A549 (cell line): Measurements from ENCODE around the gene CAPN7. TPM values are rescaled to one million over a fixed set of nuclear protein-coding genes. Genes with fewer than 3 reads are reported as not detected.

Experiments
- ATAC-seq, 2 experiments: fragments of 200-7000 bp in 1 of 2; fragments of >200 bp in 1 of 2; cut with Nextera tagmentation in 1 of 2; cut with Tn5 transposase in 1 of 2; 3 replicates each; pipeline versions ENCODE4 v1.8.0 to v1.9.1; 2018 to 2020; ENCODE audit warnings: mild to moderate bottlenecking in 1 of 2, moderate library complexity in 1 of 2
- CTCF ChIA-PET: fragments of 300-600 bp; sonication (Branson Sonifier 250); formaldehyde crosslinking; extraction: SDS; loops from one replicate; lab custom pipeline; 2021; ENCODE audit warnings: antibody characterized with exemption, inconsistent platforms; lab: Yijun Ruan, JAX
- POLR2A ChIA-PET: fragments of 350-600 bp; formaldehyde crosslinking; extraction: SDS; loops from one replicate; lab custom pipeline; 2021; ENCODE audit warnings: antibody characterized with exemption, inconsistent platforms; lab: Yijun Ruan, JAX
- DNase-seq, 2 experiments: peaks; one replicate each; pipeline versions ENCODE4 v3.0.0 to v3.0.0-alpha.2; 2011 to 2016; ENCODE audit warnings: low read depth in 1 of 2, low spot score in 1 of 2
- FAIRE-seq: peaks from 2 replicates; lab custom pipeline; 2011; peaks lifted over from hg19 to GRCh38; lab: Jason Lieb, UNC
- H3K27ac ChIP-seq, 2 experiments: fragments of >200 bp; sonication (Bioruptor Twin); formaldehyde crosslinking; 3 replicates each; pipeline ENCODE4 v1.5.1; 2016 to 2017
- H3K4me1 ChIP-seq: fragments of >200 bp; sonication (Bioruptor Twin); formaldehyde crosslinking; 3 replicates; pipeline ENCODE4 v1.6.1; 2016
- H3K4me2 ChIP-seq: fragments of >200 bp; sonication (Bioruptor Twin); formaldehyde crosslinking; 3 replicates; pipeline ENCODE4 v1.6.1; 2016
- H3K4me3 ChIP-seq: fragments of >200 bp; sonication (Bioruptor Twin); formaldehyde crosslinking; 3 replicates; pipeline ENCODE4 v1.5.1; 2016
- H3K9me3 ChIP-seq: fragments of >200 bp; sonication (Bioruptor Twin); formaldehyde crosslinking; 3 replicates; pipeline ENCODE4 v1.6.1; 2016
- CEBPB ChIP-seq, 2 experiments: fragments of >200 bp in 1 of 2; sonication (Bioruptor Twin) in 1 of 2; formaldehyde crosslinking in 1 of 2; IDR thresholded peaks; 2 replicates each; pipeline ENCODE4 v1.6.1; 2012 to 2016
- CHD4 ChIP-seq: fragments of 200-600 bp; sonication (generic); IDR thresholded peaks from 2 replicates; pipeline ENCODE4 v1.6.1; 2016; ENCODE audit warnings: antibody characterized with exemption, mild to moderate bottlenecking, borderline replicate concordance
- EHF ChIP-seq: fragments of 250-450 bp; sonication (Bioruptor Pico); IDR thresholded peaks from 2 replicates; pipeline ENCODE4 v1.5.0; 2020; ENCODE audit warnings: mild to moderate bottlenecking
- ESRRA ChIP-seq: fragments of 150-350 bp; IDR thresholded peaks from 2 replicates; pipeline ENCODE4 v1.6.1; 2014; ENCODE audit warnings: mild to moderate bottlenecking, low read length, borderline replicate concordance
- FOSB ChIP-seq: fragments of 250-450 bp; sonication (Bioruptor Pico); IDR thresholded peaks from 2 replicates; pipeline ENCODE4 v1.5.0; 2020; ENCODE audit warnings: mild to moderate bottlenecking, moderate library complexity
- FOSL2 ChIP-seq, 2 experiments: fragments of 450-650 bp in 1 of 2; fragments of >200 bp in 1 of 2; sonication (Bioruptor Twin) in 1 of 2; formaldehyde crosslinking; IDR thresholded peaks; 2 replicates each; pipeline versions ENCODE4 v1.5.0 to v1.6.1; 2016 to 2020; ENCODE audit warnings: mild to moderate bottlenecking in 1 of 2, moderate library complexity in 1 of 2
- FOXS1 ChIP-seq: fragments of 250-450 bp; sonication (Bioruptor Pico); IDR thresholded peaks from 2 replicates; pipeline ENCODE4 v1.5.0; 2020; ENCODE audit warnings: mild to moderate bottlenecking, moderate library complexity
- HDAC2 ChIP-seq: fragments of 200-600 bp; sonication (generic); IDR thresholded peaks from 2 replicates; pipeline ENCODE4 v1.6.1; 2016
- JUN ChIP-seq, 2 experiments: fragments of >200 bp; sonication (Bioruptor Twin); formaldehyde crosslinking; IDR thresholded peaks; 2 replicates in 1 of 2; 3 replicates in 1 of 2; pipeline ENCODE4 v1.6.1; 2016 to 2017
- KDM5A ChIP-seq: fragments of 200-600 bp; sonication (generic); IDR thresholded peaks from 2 replicates; pipeline ENCODE4 v1.6.1; 2016; ENCODE audit warnings: antibody characterized with exemption, mild to moderate bottlenecking
- MAFK ChIP-seq: fragments of 450-650 bp; IDR thresholded peaks from 2 replicates; pipeline ENCODE4 v1.6.1; 2014; ENCODE audit not compliant: partially characterized antibody
- MAZ ChIP-seq: fragments of 150-350 bp; IDR thresholded peaks from 2 replicates; pipeline ENCODE4 v1.6.1; 2014; ENCODE audit warnings: antibody characterized with exemption, low read depth, low read length, borderline replicate concordance
- NPAS2 ChIP-seq: fragments of 250-450 bp; sonication (Bioruptor Pico); IDR thresholded peaks from 2 replicates; pipeline ENCODE4 v1.8.0; 2022; ENCODE audit warnings: mild to moderate bottlenecking, moderate library complexity, borderline replicate concordance
- NR3C1 ChIP-seq: fragments of >200 bp; sonication (Bioruptor Twin); formaldehyde crosslinking; IDR thresholded peaks from 3 replicates; pipeline ENCODE4 v1.6.1; 2017
- RAD21 ChIP-seq, 2 experiments: fragments of >200 bp in 1 of 2; sonication (Bioruptor Twin) in 1 of 2; formaldehyde crosslinking in 1 of 2; IDR thresholded peaks in 1 of 2; conservative IDR thresholded peaks in 1 of 2; 2 replicates in 1 of 2; 3 replicates in 1 of 2; pipeline ENCODE4 v1.6.1; 2012 to 2018; ENCODE audit warnings: inconsistent platforms in 1 of 2
- SMC3 ChIP-seq: fragments of >200 bp; sonication (Bioruptor Twin); formaldehyde crosslinking; IDR thresholded peaks from 3 replicates; pipeline ENCODE4 v1.6.1; 2018; ENCODE audit warnings: inconsistent platforms
- SREBF2 ChIP-seq: fragments of 450-650 bp; IDR thresholded peaks from 2 replicates; pipeline ENCODE4 v1.6.1; 2014; ENCODE audit warnings: mild to moderate bottlenecking, moderate library complexity
- ZC3H11A ChIP-seq: fragments of 450-650 bp; IDR thresholded peaks from 2 replicates; pipeline ENCODE4 v1.6.1; 2014; ENCODE audit warnings: antibody characterized with exemption, mild to moderate bottlenecking
- WGBS: methylation state at CpG from one replicate; pipeline ENCODE4 v1.1.6; 2017; ENCODE audit errors: missing lambda C conversion rate; 5-methylcytosine and 5-hydroxymethylcytosine counted together
- polyA plus RNA-seq, 4 experiments: library from polyadenylated mRNA; depleted of rRNA in 3 of 4; stranded (reverse); fragments of >200 nt; fragmentation: RNase III in 1 of 4; extraction: RNeasy Plus Mini Kit Qiagen cat#74134 plus additional on column Dnase treatment in 1 of 4; gene quantifications; 2 replicates in 3 of 4; 3 replicates in 1 of 4; pipeline ENCODE4 v1.2.3, GENCODE V29; 2011 to 2017
- TF ChIP-seq, protein P1 (sequence below): fragments of >200 bp; sonication (Bioruptor Twin); formaldehyde crosslinking; IDR thresholded peaks from 3 replicates; pipeline ENCODE4 v1.5.1; 2016
- TF ChIP-seq, protein P2 (sequence below): IDR thresholded peaks from 2 replicates; pipeline ENCODE4 v1.6.1; 2012; ENCODE audit warnings: low read depth, borderline replicate concordance
- TF ChIP-seq, protein P3 (sequence below): fragments of >200 bp; sonication (Bioruptor Twin); formaldehyde crosslinking; IDR thresholded peaks from 3 replicates; pipeline ENCODE4 v1.6.1; 2016
- TF ChIP-seq, protein P4 (sequence below): fragments of 450-650 bp; IDR thresholded peaks from 2 replicates; pipeline ENCODE4 v1.6.1; 2014; ENCODE audit warnings: antibody characterized with exemption

The CAPN7 gene
- polyA plus RNA-seq, 2 of the 4 experiments (the other 2 are of a cell fraction), result 19.9 to 36.8 TPM

DNA sequence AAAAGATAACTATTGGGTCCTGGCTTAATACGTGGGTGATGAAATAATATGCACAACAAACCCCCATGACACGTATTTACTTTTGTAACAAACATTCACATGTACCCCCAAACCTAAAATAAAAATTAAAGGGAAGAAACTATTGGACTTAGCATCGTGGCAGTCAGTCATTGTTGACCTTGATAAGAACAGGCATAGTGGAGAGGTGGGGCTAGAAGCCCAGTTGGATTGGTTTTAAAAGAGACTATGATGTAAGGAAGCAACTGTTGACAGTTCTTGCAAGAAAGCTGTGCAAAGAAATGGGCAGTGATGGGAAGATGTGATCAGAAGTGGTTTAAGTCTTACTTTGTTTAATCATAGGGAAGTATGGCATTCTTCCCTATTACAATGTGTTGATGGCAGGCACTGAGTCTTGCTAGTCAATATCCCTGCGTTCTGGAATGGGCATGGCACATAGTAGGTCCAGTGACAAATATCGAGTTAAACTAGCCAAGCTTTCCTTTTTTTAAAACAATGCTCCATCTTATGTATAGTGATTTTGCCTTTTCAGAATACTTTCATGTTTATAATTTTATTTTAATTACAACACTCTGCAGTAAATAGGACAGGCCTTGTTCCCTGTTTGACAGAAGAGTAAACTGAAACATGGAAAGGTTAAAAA is 37.9 kb downstream of the CAPN7 start:
- ATAC-seq (no peak), DNase-seq (no peak), FAIRE-seq (no peak)
- no peak for TF ChIP-seq EHF
- no peak for TF ChIP-seq RAD21 (conservative IDR thresholded peaks at IDR 0.05 in 1 of 2, IDR thresholded peaks at IDR 0.05 in 1 of 2)
- no peak for TF ChIP-seq JUN (IDR thresholded peaks at IDR 0.05)
- no peak for TF ChIP-seq FOSL2 (IDR thresholded peaks at IDR 0.05)
- TF ChIP-seq FOSL2 (CRISPR knock-in tag; IDR thresholded peaks at IDR 0.05), result no peak
- TF ChIP-seq ZC3H11A, result no peak
- TF ChIP-seq SREBF2, result no peak
- TF ChIP-seq, protein P1, sequence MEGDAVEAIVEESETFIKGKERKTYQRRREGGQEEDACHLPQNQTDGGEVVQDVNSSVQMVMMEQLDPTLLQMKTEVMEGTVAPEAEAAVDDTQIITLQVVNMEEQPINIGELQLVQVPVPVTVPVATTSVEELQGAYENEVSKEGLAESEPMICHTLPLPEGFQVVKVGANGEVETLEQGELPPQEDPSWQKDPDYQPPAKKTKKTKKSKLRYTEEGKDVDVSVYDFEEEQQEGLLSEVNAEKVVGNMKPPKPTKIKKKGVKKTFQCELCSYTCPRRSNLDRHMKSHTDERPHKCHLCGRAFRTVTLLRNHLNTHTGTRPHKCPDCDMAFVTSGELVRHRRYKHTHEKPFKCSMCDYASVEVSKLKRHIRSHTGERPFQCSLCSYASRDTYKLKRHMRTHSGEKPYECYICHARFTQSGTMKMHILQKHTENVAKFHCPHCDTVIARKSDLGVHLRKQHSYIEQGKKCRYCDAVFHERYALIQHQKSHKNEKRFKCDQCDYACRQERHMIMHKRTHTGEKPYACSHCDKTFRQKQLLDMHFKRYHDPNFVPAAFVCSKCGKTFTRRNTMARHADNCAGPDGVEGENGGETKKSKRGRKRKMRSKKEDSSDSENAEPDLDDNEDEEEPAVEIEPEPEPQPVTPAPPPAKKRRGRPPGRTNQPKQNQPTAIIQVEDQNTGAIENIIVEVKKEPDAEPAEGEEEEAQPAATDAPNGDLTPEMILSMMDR, result no peak
- TF ChIP-seq, protein P2, sequence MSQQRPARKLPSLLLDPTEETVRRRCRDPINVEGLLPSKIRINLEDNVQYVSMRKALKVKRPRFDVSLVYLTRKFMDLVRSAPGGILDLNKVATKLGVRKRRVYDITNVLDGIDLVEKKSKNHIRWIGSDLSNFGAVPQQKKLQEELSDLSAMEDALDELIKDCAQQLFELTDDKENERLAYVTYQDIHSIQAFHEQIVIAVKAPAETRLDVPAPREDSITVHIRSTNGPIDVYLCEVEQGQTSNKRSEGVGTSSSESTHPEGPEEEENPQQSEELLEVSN, result no peak
- TF ChIP-seq SMC3, result no peak
- no peak for TF ChIP-seq MAFK
- no peak for TF ChIP-seq MAZ
- TF ChIP-seq CEBPB (IDR thresholded peaks at IDR 0.05), result no peak
- TF ChIP-seq NR3C1, result no peak
- TF ChIP-seq, protein P3, sequence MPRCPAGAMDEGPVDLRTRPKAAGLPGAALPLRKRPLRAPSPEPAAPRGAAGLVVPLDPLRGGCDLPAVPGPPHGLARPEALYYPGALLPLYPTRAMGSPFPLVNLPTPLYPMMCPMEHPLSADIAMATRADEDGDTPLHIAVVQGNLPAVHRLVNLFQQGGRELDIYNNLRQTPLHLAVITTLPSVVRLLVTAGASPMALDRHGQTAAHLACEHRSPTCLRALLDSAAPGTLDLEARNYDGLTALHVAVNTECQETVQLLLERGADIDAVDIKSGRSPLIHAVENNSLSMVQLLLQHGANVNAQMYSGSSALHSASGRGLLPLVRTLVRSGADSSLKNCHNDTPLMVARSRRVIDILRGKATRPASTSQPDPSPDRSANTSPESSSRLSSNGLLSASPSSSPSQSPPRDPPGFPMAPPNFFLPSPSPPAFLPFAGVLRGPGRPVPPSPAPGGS, result no peak
- no peak overlapping the region for H3K4me2 ChIP-seq
- ChIA-PET CTCF (interaction anchor here (1.3 kb wide), 1 partner anchor 12 kb away, joined by 3 read pairs; no protein-coding TSS in a partner anchor), POLR2A (no interaction called here)
- H3K4me1 ChIP-seq, result no peaks in the 10 kb centered on the region
- WGBS, result 93% methylated on average over 5 of the region's 5 CpGs
- no peaks in the 10 kb centered on the region for H3K9me3 ChIP-seq
- H3K27ac ChIP-seq, result no peak overlapping the region
- H3K4me3 ChIP-seq, result no peak overlapping the region

DNA sequence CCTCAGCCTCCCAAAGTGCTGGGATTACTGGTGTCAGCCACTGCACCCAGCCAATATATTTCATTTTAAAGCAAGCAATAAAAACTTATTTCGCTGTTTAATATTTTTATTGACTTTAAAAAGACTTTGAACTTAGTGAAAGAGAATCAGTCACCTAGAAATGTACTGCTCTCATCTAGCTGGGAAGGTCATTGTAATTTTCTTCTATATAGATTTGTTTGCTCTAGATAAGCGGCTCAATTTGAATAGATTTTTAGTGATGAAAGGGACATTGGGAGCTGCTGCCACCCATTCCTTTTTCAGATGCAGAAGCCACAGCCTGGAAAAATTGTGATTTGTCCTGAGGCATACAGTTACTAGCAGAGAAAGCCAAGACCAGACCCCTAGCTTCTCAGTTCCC is 40.1 kb downstream of the CAPN7 start:
- FAIRE-seq, result no peak
- ATAC-seq, result no peak

More for the DNA sequence above, 40.1 kb downstream of the CAPN7 start:
- Histone ChIP-seq H3K27ac (no peak overlapping the region), H3K4me2 (no peak overlapping the region), H3K9me3 (no peaks in the 10 kb centered on the region), H3K4me3 (no peak overlapping the region), H3K4me1 (no peaks in the 10 kb centered on the region)
- POLR2A ChIA-PET, result no interaction called here
- CTCF ChIA-PET, result interaction anchor here (1.4 kb wide), 1 partner anchor 133 kb away, joined by 5 read pairs; no protein-coding TSS in a partner anchor
- 89% methylated on average over 2 of the region's 2 CpGs for WGBS
- no peak for DNase-seq
- TF ChIP-seq FOXS1 (CRISPR knock-in tag), result no peak
- no peak for TF ChIP-seq NPAS2 (CRISPR knock-in tag)
- no peak for TF ChIP-seq ESRRA
- TF ChIP-seq CHD4, result no peak
- TF ChIP-seq, protein P4, sequence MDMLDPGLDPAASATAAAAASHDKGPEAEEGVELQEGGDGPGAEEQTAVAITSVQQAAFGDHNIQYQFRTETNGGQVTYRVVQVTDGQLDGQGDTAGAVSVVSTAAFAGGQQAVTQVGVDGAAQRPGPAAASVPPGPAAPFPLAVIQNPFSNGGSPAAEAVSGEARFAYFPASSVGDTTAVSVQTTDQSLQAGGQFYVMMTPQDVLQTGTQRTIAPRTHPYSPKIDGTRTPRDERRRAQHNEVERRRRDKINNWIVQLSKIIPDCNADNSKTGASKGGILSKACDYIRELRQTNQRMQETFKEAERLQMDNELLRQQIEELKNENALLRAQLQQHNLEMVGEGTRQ, result no peak
- TF ChIP-seq FOSB (CRISPR knock-in tag), result no peak
- TF ChIP-seq HDAC2, result no peak
- TF ChIP-seq KDM5A, result no peak
